Measurements from ENCODE around the gene CFAP20DC. TPM values are rescaled to one million over a fixed set of nuclear protein-coding genes. Genes with fewer than 3 reads are reported as not detected.

Gene CFAP20DC
- total and polyA plus RNA-seq, 2 of the 4 experiments (the other 2 are of a cell fraction) = 1.2 to 1.6 TPM

DNA sequence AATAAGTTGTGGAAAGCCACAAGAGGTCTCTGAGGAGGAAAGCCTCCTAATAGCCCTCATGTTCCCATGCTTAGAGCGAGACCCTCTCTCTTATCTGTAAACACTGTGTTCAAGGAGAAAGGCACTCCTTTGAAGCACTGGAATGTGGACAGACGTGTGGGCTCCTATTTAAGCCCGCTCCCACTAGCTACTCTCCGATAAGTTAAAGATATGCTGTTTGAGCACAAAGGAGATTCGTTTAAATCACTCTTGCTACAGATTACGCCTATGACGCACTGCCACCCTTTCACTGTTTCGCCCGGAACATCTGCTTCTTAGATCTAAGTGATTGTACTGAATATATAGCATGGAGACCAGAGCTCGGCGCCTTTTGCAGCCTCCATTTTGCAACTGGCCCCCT is 325.5 kb downstream of the CFAP20DC start:
- Histone ChIP-seq H2AK9ac (replicated peaks; ENCODE audit: low read depth, low read length, poor library complexity) (no peak overlapping the region), H3K27me3 (ENCODE audit: control insufficient read depth, insufficient read depth, low read length) (peaks cover 10% of the 10 kb centered on the region), H3K27ac (ENCODE audit: insufficient read depth, low read length) (no peak overlapping the region), H3K4me1 (ENCODE audit: control insufficient read depth, insufficient read depth, low read length) (0 out of 2 replicates have a peak, but pooled peaks cover 2% of the 10 kb centered on the region), H3K18ac (ENCODE audit: low read depth, low read length) (no peak overlapping the region), H4K20me1 (ENCODE audit: insufficient read depth, low read length) (no peaks in the 10 kb centered on the region), H3K9ac (ENCODE audit: low read depth, low read length) (no peak overlapping the region), H3K36me3 (ENCODE audit: control insufficient read depth, insufficient read depth, low read length) (no peaks in the 10 kb centered on the region), H3K4ac (ENCODE audit: low read depth, low read length) (no peak overlapping the region), H2BK15ac (ENCODE audit: low read depth, low read length) (no peak overlapping the region), H2AK5ac (ENCODE audit: low read depth, low read length) (no peak overlapping the region), H2AFZ (replicated peaks; ENCODE audit: low read length, poor library complexity) (no peak overlapping the region), H2BK5ac (ENCODE audit: low read depth, low read length, poor library complexity, severe bottlenecking) (no peak overlapping the region), H4K5ac (ENCODE audit: low read depth, low read length) (no peak overlapping the region), H3K79me1 (ENCODE audit: low read depth in 1 of 2, low read length in 2 of 2) (no peaks in the 10 kb centered on the region), H3K4me3 (ENCODE audit: insufficient read depth, low read depth, low read length) (no peak overlapping the region), H3K4me2 (ENCODE audit: low read depth, low read length) (no peak overlapping the region), H2BK20ac (ENCODE audit: low read depth, low read length) (no peak overlapping the region), H3K9me3 (ENCODE audit: control insufficient read depth, insufficient read depth, low read length) (no peaks in the 10 kb centered on the region), H4K91ac (ENCODE audit: insufficient read depth, low read depth, low read length) (no peak overlapping the region), H2BK120ac (ENCODE audit: low read depth, low read length) (no peak overlapping the region), H3K23ac (ENCODE audit: low read depth, low read length) (no peak overlapping the region), H3K14ac (replicated peaks; ENCODE audit: low read depth, low read length) (no peak overlapping the region), H3K56ac (ENCODE audit: extremely low read depth, insufficient read depth, low read length) (no peak overlapping the region), H4K8ac (ENCODE audit: low read depth in 2 of 2, low read length in 2 of 2) (no peak overlapping the region), H3K9me1 (ENCODE audit: insufficient read depth, low read length) (no peaks in the 10 kb centered on the region)
- ChIA-PET CTCF (no interaction called here), POLR2A (ENCODE audit: unreplicated experiment) (no interaction called here)
- DNase-seq (no peak), ATAC-seq (ENCODE audit: low read depth) (no peak)
- dilution Hi-C loops (cut with HindIII; ENCODE audit: low sequenced_read_pairs, unreplicated experiment) (no loop called here), intact Hi-C loops (cut with micrococcal nuclease) (no loop called here), in situ Hi-C loops (cut with MboI; ENCODE audit: low sequenced_read_pairs) (no loop called here)
- TF ChIP-seq MAZ (IDR thresholded peaks at IDR 0.05; ENCODE audit: borderline replicate concordance, low read depth, low read length) (no peak), CEBPB (IDR thresholded peaks at IDR 0.05; ENCODE audit: low read depth, low read length) (no peak), CTCF (conservative IDR thresholded peaks at IDR 0.05; ENCODE audit: low read depth, low read length) (no peak), POLR2A (IDR thresholded peaks at IDR 0.05; ENCODE audit: low read depth, low read length) (no peak), CHD1 (IDR thresholded peaks at IDR 0.05; ENCODE audit: low read depth, low read length) (no peak), NFE2L2 (IDR thresholded peaks at IDR 0.05; ENCODE audit: low read depth, low read length) (no peak), SMC3 (IDR thresholded peaks at IDR 0.05; ENCODE audit: low read depth, low read length) (no peak), MAFK (IDR thresholded peaks at IDR 0.05; ENCODE audit: low read depth, low read length) (no peak), RAD21 (IDR thresholded peaks at IDR 0.05; ENCODE audit: low read length) (no peak), FOS (IDR thresholded peaks at IDR 0.05; ENCODE audit: low read depth, low read length) (no peak), RCOR1 (IDR thresholded peaks at IDR 0.05; ENCODE audit: insufficient replicate concordance, low read length) (no peak)
- TF ChIP-seq, protein P1, sequence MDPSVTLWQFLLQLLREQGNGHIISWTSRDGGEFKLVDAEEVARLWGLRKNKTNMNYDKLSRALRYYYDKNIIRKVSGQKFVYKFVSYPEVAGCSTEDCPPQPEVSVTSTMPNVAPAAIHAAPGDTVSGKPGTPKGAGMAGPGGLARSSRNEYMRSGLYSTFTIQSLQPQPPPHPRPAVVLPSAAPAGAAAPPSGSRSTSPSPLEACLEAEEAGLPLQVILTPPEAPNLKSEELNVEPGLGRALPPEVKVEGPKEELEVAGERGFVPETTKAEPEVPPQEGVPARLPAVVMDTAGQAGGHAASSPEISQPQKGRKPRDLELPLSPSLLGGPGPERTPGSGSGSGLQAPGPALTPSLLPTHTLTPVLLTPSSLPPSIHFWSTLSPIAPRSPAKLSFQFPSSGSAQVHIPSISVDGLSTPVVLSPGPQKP (IDR thresholded peaks at IDR 0.05; ENCODE audit: borderline replicate concordance, low read depth, low read length) = no peak
- TF ChIP-seq, protein P2, sequence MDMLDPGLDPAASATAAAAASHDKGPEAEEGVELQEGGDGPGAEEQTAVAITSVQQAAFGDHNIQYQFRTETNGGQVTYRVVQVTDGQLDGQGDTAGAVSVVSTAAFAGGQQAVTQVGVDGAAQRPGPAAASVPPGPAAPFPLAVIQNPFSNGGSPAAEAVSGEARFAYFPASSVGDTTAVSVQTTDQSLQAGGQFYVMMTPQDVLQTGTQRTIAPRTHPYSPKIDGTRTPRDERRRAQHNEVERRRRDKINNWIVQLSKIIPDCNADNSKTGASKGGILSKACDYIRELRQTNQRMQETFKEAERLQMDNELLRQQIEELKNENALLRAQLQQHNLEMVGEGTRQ (IDR thresholded peaks at IDR 0.05; ENCODE audit: low read depth, low read length) = no peak
- no TSS peak for BruUV-seq (replicated peaks)
- WGBS, 2 experiments (ENCODE audit: extremely low coverage in 2 of 2, insufficient read length in 1 of 2) = no CpG with 5 or more reads among the region's 11 CpGs
